HEK293 (cell line): ENCODE data around the gene DPF3.

Experiments used
- ZNF174 ChIP-seq: fragments of 450-650 bp; formaldehyde crosslinking; IDR thresholded peaks from 2 replicates; pipeline ENCODE4 v1.5.0; 2017; ENCODE audit warnings: missing biosample characterization, mild to moderate bottlenecking, missing genetic modification characterization
- ZNF274 ChIP-seq, 2 experiments: fragments of 200-500 bp in 1 of 2; fragments of 450-650 bp in 1 of 2; sonication (Bioruptor generic) in 1 of 2; formaldehyde crosslinking in 1 of 2; IDR thresholded peaks; 2 replicates each; pipeline versions ENCODE4 v1.5.1 to v1.6.1; 2014 to 2016; ENCODE audit warnings: borderline replicate concordance in 1 of 2, inconsistent platforms in 1 of 2, low read length in 1 of 2, missing biosample characterization in 1 of 2, missing genetic modification characterization in 1 of 2
- ZNF302 ChIP-seq: fragments of 450-650 bp; formaldehyde crosslinking; IDR thresholded peaks from 2 replicates; pipeline ENCODE4 v1.5.1; 2016; ENCODE audit warnings: missing biosample characterization, missing genetic modification characterization, low read depth
- ZNF510 ChIP-seq: fragments of 450-650 bp; formaldehyde crosslinking; IDR thresholded peaks from 2 replicates; pipeline ENCODE4 v1.5.1; 2018; ENCODE audit warnings: mild to moderate bottlenecking, missing genetic modification characterization, missing biosample characterization; ENCODE audit not compliant: insufficient replicate concordance
- TF ChIP-seq, protein P1 (sequence below): fragments of 450-650 bp; formaldehyde crosslinking; IDR thresholded peaks from 2 replicates; pipeline ENCODE4 v1.5.1; 2016; ENCODE audit warnings: missing biosample characterization, missing genetic modification characterization

GRCh38 chr14:72920008-72920407, 26.1 kb upstream of the DPF3 start:
- TF ChIP-seq ZNF274 (IDR thresholded peaks at IDR 0.05; ENCODE audit: low read length) (no peak), ZNF274 (tag by site-specific recombination; IDR thresholded peaks at IDR 0.05; ENCODE audit: borderline replicate concordance) (no peak), ZNF302 (tag by site-specific recombination) (no peak), ZNF174 (tag by site-specific recombination) (no peak), ZNF510 (no peak)
- TF ChIP-seq, protein P1, sequence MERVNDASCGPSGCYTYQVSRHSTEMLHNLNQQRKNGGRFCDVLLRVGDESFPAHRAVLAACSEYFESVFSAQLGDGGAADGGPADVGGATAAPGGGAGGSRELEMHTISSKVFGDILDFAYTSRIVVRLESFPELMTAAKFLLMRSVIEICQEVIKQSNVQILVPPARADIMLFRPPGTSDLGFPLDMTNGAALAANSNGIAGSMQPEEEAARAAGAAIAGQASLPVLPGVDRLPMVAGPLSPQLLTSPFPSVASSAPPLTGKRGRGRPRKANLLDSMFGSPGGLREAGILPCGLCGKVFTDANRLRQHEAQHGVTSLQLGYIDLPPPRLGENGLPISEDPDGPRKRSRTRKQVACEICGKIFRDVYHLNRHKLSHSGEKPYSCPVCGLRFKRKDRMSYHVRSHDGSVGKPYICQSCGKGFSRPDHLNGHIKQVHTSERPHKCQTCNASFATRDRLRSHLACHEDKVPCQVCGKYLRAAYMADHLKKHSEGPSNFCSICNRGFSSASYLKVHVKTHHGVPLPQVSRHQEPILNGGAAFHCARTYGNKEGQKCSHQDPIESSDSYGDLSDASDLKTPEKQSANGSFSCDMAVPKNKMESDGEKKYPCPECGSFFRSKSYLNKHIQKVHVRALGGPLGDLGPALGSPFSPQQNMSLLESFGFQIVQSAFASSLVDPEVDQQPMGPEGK (tag by site-specific recombination) = no peak
